Upper lobe of right lung (tissue), 1 donor: ENCODE results near the gene SLC35E4. TPM values are rescaled to one million over a fixed set of nuclear protein-coding genes. Genes with fewer than 3 reads are reported as not detected.
A peak's percentile ranks its signal among the peaks of the same experiment; 100 is the strongest.

ENCODE experiments used
- ATAC-seq: fragments of 200-7000 bp; cut with Tn5 transposase; one replicate; pipeline ENCODE4 v1.9.1; 2020; ENCODE audit warnings: mild to moderate bottlenecking, moderate library complexity
- DNase-seq: peaks from one replicate; pipeline ENCODE4 v3.0.0-alpha.2; 2020
- H3K27ac ChIP-seq: fragments of 200-600 bp; one replicate; pipeline ENCODE4 v1.8.0; 2022
- H3K27me3 ChIP-seq: fragments of 200-600 bp; one replicate; pipeline ENCODE4 v1.8.0; 2022; ENCODE audit warnings: mild to moderate bottlenecking
- H3K36me3 ChIP-seq: fragments of 200-600 bp; one replicate; pipeline ENCODE4 v1.8.0; 2022
- H3K4me1 ChIP-seq: fragments of 200-600 bp; one replicate; pipeline ENCODE4 v1.8.0; 2022
- H3K4me3 ChIP-seq: fragments of 200-600 bp; one replicate; pipeline ENCODE4 v1.8.0; 2022; ENCODE audit warnings: mild to moderate bottlenecking
- H3K9me3 ChIP-seq: fragments of 200-600 bp; one replicate; pipeline ENCODE4 v1.8.0; 2022
- intact Hi-C: fragments of 100-400 bp; cut with DNase I; formaldehyde crosslinking; loops from one replicate; pipeline ENCODE4 v1.11.0; 2022
- total RNA-seq: library from RNA; stranded (reverse); fragmentation: NEBNext Ultra II Directional; extraction: Animal tissue kit (Norgen Biotek cat#: 25700); gene quantifications from one replicate; pipeline ENCODE4 v1.2.1, GENCODE V29; 2021
- TF ChIP-seq, protein P1 (sequence below): fragments of 200-600 bp; IDR thresholded peaks from one replicate; pipeline ENCODE4 v1.8.0; 2022; ENCODE audit warnings: antibody characterized with exemption
- donor health status: DM: no; HTN: yes; CAD: no; lungs with severe emphysema.

The SLC35E4 gene
- total RNA-seq, 1 donor from 2014 or later, result 2.9 TPM

DNA sequence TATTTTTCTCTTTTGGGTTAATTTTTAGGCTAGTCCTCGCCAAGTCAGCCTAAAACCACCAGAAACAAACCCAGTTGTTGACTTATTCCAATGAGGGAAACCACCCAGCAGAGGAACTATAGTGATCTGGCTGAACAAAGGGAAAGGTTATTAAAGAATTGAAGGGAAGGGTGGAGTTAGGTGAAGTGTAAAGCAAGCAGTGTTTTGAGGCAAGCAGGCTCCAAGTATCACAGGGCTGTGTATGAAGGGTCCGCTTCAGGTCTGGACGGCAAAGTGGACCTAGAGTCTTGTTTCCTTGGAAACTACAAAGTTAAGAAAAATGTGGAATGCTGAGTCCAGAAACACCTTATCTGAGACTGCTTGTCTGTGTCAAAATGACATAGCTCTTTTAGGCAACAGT, 31.8 kb upstream of the SLC35E4 start:
- Histone ChIP-seq H3K4me3 (no peak overlapping the region), H3K27ac (no peak overlapping the region), H3K9me3 (no peaks in the 10 kb centered on the region), H3K4me1 (peaks cover 26% of the 10 kb centered on the region), H3K36me3 (no peaks in the 10 kb centered on the region), H3K27me3 (no peaks in the 10 kb centered on the region)
- ATAC-seq (no peak), DNase-seq (no peak)
- TF ChIP-seq, protein P1, sequence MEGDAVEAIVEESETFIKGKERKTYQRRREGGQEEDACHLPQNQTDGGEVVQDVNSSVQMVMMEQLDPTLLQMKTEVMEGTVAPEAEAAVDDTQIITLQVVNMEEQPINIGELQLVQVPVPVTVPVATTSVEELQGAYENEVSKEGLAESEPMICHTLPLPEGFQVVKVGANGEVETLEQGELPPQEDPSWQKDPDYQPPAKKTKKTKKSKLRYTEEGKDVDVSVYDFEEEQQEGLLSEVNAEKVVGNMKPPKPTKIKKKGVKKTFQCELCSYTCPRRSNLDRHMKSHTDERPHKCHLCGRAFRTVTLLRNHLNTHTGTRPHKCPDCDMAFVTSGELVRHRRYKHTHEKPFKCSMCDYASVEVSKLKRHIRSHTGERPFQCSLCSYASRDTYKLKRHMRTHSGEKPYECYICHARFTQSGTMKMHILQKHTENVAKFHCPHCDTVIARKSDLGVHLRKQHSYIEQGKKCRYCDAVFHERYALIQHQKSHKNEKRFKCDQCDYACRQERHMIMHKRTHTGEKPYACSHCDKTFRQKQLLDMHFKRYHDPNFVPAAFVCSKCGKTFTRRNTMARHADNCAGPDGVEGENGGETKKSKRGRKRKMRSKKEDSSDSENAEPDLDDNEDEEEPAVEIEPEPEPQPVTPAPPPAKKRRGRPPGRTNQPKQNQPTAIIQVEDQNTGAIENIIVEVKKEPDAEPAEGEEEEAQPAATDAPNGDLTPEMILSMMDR, result no peak
- intact Hi-C loops, result no loop called here

GRCh38 chr22:30604723-30605122, 30.9 kb upstream of the SLC35E4 start:
- intact Hi-C loops, result no loop called here
- DNase-seq (no peak), ATAC-seq (no peak)
- Histone ChIP-seq H3K4me1 (peaks cover 33% of the 10 kb centered on the region), H3K27ac (no peak overlapping the region), H3K4me3 (no peak overlapping the region), H3K36me3 (no peaks in the 10 kb centered on the region), H3K27me3 (no peaks in the 10 kb centered on the region), H3K9me3 (no peaks in the 10 kb centered on the region)
- TF ChIP-seq, protein P1, result no peak

- TF ChIP-seq, protein P1, result peak; percentile 80
- peak overlapping the region; percentile 75 for H3K4me3 ChIP-seq
- peak overlapping the region; percentile 83 for H3K27ac ChIP-seq
- H3K36me3 ChIP-seq, result no peaks in the 10 kb centered on the region
- H3K9me3 ChIP-seq, result no peaks in the 10 kb centered on the region
- H3K4me1 ChIP-seq, result peaks cover 37% of the 10 kb centered on the region
- DNase-seq (no peak), ATAC-seq (peak; percentile 67)
- intact Hi-C loops, result no loop called here
- H3K27me3 ChIP-seq, result no peaks in the 10 kb centered on the region
Measured at GRCh38 chr22:30605449-30606110, 30.0 kb upstream of the SLC35E4 start.

DNA sequence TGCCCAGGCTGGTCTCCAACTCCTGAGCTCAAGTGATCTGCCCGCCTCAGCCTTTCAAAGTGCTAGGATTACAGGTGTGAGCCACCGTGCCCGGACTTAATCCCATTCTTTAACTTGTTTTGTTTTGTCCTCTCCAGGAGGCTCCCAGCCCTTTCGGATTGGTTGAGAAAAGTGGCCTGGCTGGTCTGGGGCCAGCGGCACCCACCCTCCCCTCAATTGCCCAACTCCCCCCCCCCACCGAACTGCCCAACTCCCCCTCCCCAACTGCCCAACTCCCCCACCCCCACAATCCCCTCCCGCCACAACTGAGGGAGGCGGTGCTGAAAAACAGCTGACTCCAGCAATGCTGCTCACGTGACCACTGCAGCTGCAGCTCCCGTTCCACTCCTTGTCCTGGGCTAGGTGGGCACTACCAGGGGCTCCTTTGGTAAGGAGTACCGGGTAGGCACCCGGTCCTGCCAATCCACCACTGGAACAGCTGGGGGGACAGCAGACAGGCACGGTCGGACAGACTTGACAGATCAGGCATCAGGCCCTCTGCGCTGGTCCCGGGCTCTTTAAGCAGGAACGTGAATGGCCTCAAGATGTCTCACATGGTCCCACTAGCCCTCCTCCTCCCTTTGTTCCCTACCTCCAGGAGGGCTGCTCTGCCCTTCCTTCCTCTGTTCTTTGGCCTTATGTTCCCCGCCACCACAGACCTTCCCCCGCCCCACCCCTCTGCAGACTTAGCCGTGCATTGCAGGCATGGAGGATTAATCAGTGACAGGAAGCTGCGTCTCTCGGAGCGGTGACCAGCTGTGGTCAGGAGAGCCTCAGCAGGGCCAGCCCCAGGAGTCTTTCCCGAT, 28.9 kb upstream of the SLC35E4 start, which contains the start of gene TCN2:
Gene TCN2 (plus strand): TSS at position 720 of the 845 bp plus-strand sequence. CDS start 158 bp downstream, outside the sequence.
- ATAC-seq (peak; percentile 76), DNase-seq (peak; percentile 84)
- Histone ChIP-seq H3K36me3 (peaks cover 7% of the 10 kb centered on the region), H3K4me1 (peaks cover 37% of the 10 kb centered on the region), H3K9me3 (no peaks in the 10 kb centered on the region), H3K4me3 (peak within 1 kb of the TSS; percentile 75), H3K27me3 (no peaks in the 10 kb centered on the region), H3K27ac (peak within 1 kb of the TSS; percentile 83)
- TF ChIP-seq, protein P1, result no peak
- intact Hi-C loops, result no loop called here

DNA sequence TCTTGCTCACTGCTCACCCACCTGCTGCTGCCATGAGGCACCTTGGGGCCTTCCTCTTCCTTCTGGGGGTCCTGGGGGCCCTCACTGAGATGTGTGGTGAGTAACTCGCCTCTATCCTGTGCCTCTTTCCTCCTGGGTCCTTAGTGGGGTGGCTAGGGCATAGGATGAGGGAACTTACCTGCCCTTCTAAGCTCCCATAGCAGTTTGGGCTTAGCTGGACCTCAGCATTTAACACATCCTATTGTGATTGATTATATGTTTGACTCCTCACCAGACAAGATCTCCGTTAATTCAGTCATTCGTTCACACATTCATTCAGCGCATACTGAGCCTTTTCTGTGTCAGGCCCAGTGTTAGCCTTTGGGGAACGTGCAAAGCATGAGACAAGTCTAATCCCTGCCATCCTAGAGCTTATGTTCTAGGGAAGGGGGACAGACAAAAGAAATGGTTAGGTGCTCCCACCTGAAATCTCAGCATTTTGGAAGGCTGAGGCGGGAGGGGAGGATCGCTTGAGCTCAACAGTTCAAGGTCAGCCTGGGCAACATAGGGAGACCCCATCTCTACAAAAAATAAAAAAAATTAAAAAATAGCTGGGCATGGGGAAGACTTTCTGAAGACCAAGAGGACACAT, 28.2 kb upstream of the SLC35E4 start:
- H3K4me1 ChIP-seq, result peaks cover 37% of the 10 kb centered on the region
- no peaks in the 10 kb centered on the region for H3K9me3 ChIP-seq
- peaks cover 7% of the 10 kb centered on the region for H3K36me3 ChIP-seq
- ATAC-seq (no peak), DNase-seq (no peak)
- TF ChIP-seq, protein P1, result no peak
- no peaks in the 10 kb centered on the region for H3K27me3 ChIP-seq
- peak overlapping the region; percentile 75 for H3K4me3 ChIP-seq
- intact Hi-C loops, result no loop called here
- H3K27ac ChIP-seq, result peak overlapping the region; percentile 83
